CD4-positive, CD25-positive, alpha-beta regulatory T cell (primary cell): ENCODE results near the gene AGMO. TPM values are rescaled to one million over a fixed set of nuclear protein-coding genes. Genes with fewer than 3 reads are reported as not detected.

Experiments used
- ATAC-seq, 2 donors: fragments of 150-1000 bp; cut with Tn5 transposase; one replicate each; pipeline ENCODE4 v1.10.0; 2021; ENCODE audit warnings: low read depth in 2 of 2, moderate number of reproducible peaks in 2 of 2, moderate library complexity in 1 of 2
- DNase-seq, 3 donors: peaks; one replicate each; pipeline versions ENCODE4 v3.0.0 to v3.0.0-alpha.2; 2012 to 2022; ENCODE audit warnings: mixed read lengths in 1 of 3
- H3K27ac ChIP-seq: one replicate; pipeline ENCODE4 v1.7.0; 2013; ENCODE audit warnings: mild to moderate bottlenecking, low read length; ENCODE audit not compliant: insufficient read depth, poor library complexity, severe bottlenecking
- H3K27me3 ChIP-seq: one replicate; pipeline ENCODE4 v1.7.0; 2013; ENCODE audit warnings: low read length; ENCODE audit not compliant: control insufficient read depth, insufficient read depth
- H3K36me3 ChIP-seq: one replicate; pipeline ENCODE4 v1.7.0; 2013; ENCODE audit warnings: mild to moderate bottlenecking, low read length, moderate library complexity; ENCODE audit not compliant: control insufficient read depth, insufficient read depth
- H3K4me1 ChIP-seq: 2 replicates; pipeline ENCODE4 v1.7.0; 2013; ENCODE audit warnings: mild to moderate bottlenecking, low read length; ENCODE audit not compliant: insufficient read depth, control insufficient read depth, poor library complexity, severe bottlenecking
- H3K4me3 ChIP-seq: one replicate; pipeline ENCODE4 v1.7.0; 2013; ENCODE audit warnings: low read depth, mild to moderate bottlenecking, low read length, moderate library complexity
- H3K9me3 ChIP-seq, 2 experiments: 1 replicate in 1 of 2; 2 replicates in 1 of 2; pipeline ENCODE4 v1.7.0; 2013; ENCODE audit warnings: low read length in 2 of 2, mild to moderate bottlenecking in 1 of 2, moderate library complexity in 1 of 2; ENCODE audit not compliant: control insufficient read depth in 2 of 2
- H3K27ac Mint-ChIP-seq, 3 donors: one replicate each; pipeline ENCODE4 v1.8.0; 2020 to 2022; ENCODE audit warnings: mild to moderate bottlenecking in 3 of 3, mixed read lengths in 3 of 3, moderate library complexity in 2 of 3
- H3K27me3 Mint-ChIP-seq: one replicate; pipeline ENCODE4 v1.8.0; 2022; ENCODE audit warnings: mild to moderate bottlenecking, mixed read lengths
- H3K36me3 Mint-ChIP-seq: one replicate; pipeline ENCODE4 v1.8.0; 2020; ENCODE audit warnings: mixed read lengths
- H3K4me1 Mint-ChIP-seq, 4 donors: one replicate each; pipeline ENCODE4 v1.8.0; 2020 to 2022; ENCODE audit warnings: mixed read lengths in 4 of 4, mild to moderate bottlenecking in 1 of 4
- H3K4me3 Mint-ChIP-seq, 4 donors: one replicate each; pipeline ENCODE4 v1.8.0; 2020 to 2022; ENCODE audit warnings: mild to moderate bottlenecking in 4 of 4, mixed read lengths in 4 of 4, moderate library complexity in 3 of 4
- H3K9me3 Mint-ChIP-seq, 7 donors: one replicate each; pipeline ENCODE4 v1.8.0; 2020 to 2022; ENCODE audit warnings: mixed read lengths in 7 of 7, mild to moderate bottlenecking in 3 of 7, moderate library complexity in 2 of 7
- polyA plus RNA-seq, 4 donors: library from polyadenylated mRNA; unstranded; fragments of 300-500 nt; fragmentation: Illumina TruSeq; gene quantifications; one replicate each; pipeline ENCODE4 v1.2.3, GENCODE V29; 2021
- total RNA-seq: library from RNA; stranded (reverse); gene quantifications from one replicate; pipeline ENCODE4 v1.2.3, GENCODE V29; 2022

The AGMO gene
- total and polyA plus RNA-seq, 5 donors from 2014 or later: not detected

DNA sequence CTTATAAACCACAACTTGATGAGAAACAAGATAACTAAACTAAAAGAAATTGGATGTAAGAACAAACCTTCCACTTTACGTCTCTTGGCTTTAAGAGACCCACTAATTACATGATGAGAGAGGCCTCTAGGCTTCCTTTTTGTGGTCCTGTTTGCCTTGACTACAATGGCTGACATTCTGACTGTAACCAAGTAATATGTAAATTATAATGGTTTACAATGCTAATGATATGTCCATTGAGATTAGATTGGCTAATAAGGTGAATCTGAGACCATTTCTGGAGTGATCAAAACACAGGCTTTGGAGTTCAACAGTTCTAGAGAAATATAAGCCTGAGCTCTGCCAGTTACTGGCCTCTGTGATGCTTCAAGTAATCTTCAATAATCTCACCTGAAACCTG lies 39.4 kb upstream of the AGMO start:
- no peaks in the 10 kb centered on the region for H3K27me3 Mint-ChIP-seq
- Histone ChIP-seq H3K9me3 (peaks cover 5 to 6% of the 10 kb centered on the region in 2 experiments), H3K27me3 (no peaks in the 10 kb centered on the region), H3K4me1 (no peaks in the 10 kb centered on the region), H3K4me3 (no peak overlapping the region), H3K27ac (no peak overlapping the region), H3K36me3 (no peaks in the 10 kb centered on the region)
- ATAC-seq (no peak), DNase-seq (no peak)
- H3K9me3 Mint-ChIP-seq: peaks cover 0 to 23% (median 4%) of the 10 kb centered on the region in 7 donors
- no peak overlapping the region for H3K27ac Mint-ChIP-seq
- H3K4me1 Mint-ChIP-seq: no peaks in the 10 kb centered on the region
- no peaks in the 10 kb centered on the region for H3K36me3 Mint-ChIP-seq
- H3K4me3 Mint-ChIP-seq: no peak overlapping the region

DNA sequence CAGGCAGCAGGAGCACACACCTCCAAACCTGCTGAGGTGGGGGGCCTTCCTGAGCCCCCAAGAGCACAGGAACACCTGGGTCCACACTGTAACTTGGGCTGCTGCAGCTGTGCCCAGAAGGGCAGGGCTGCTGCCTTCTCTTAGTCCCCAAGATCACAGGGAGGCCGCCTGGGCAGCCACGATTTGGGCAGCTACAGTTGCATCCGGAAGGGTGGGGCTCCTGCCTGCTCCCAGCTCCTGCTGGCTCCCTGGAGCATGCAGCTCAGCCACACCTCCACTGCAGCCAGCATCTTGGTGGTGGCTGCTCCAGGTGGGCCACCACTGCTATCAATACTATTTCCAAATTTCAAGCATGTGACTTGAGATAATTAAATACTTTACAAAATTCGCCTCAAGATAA lies 38.5 kb upstream of the AGMO start:
- no peaks in the 10 kb centered on the region for H3K36me3 ChIP-seq
- no peaks in the 10 kb centered on the region for H3K27me3 ChIP-seq
- H3K4me3 ChIP-seq: no peak overlapping the region
- H3K9me3 ChIP-seq: peaks cover 5 to 6% of the 10 kb centered on the region in 2 experiments
- Mint-ChIP-seq H3K36me3 (no peaks in the 10 kb centered on the region), H3K4me1 (no peaks in the 10 kb centered on the region), H3K27me3 (no peaks in the 10 kb centered on the region), H3K9me3 (peaks cover 0 to 23% (median 4%) of the 10 kb centered on the region in 7 donors), H3K4me3 (no peak overlapping the region), H3K27ac (no peak overlapping the region)
- no peak overlapping the region for H3K27ac ChIP-seq
- H3K4me1 ChIP-seq: no peaks in the 10 kb centered on the region
- DNase-seq (no peak), ATAC-seq (no peak)

DNA sequence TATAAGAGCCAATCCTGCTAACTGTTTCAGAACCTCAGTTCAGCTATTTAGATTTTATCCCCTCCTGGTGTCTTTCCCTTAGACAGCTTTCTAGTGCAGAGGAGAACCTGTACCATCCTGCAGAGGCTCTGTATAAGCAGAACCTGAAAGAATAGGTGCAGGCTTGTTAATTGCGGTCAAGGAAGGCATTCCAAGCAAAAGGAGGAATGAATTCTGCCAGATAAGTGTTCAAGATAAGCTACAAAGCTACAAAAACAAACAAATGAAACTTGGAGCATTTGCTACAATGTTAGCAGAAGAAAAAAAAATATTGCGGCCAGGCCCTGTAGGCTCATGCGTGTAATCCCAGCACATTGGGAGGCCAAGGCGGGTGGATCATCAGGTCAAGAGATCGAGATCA lies 32.6 kb upstream of the AGMO start:
- H3K36me3 Mint-ChIP-seq: no peaks in the 10 kb centered on the region
- peaks cover 0 to 33% (median 10%) of the 10 kb centered on the region in 7 donors for H3K9me3 Mint-ChIP-seq
- ATAC-seq (no peak), DNase-seq (no peak)
- no peak overlapping the region for H3K4me3 Mint-ChIP-seq
- Histone ChIP-seq H3K27ac (no peak overlapping the region), H3K4me1 (no peaks in the 10 kb centered on the region), H3K36me3 (no peaks in the 10 kb centered on the region), H3K9me3 (peaks cover 0 to 2% of the 10 kb centered on the region in 2 experiments), H3K27me3 (no peaks in the 10 kb centered on the region), H3K4me3 (no peak overlapping the region)
- H3K4me1 Mint-ChIP-seq: no peaks in the 10 kb centered on the region
- no peak overlapping the region for H3K27ac Mint-ChIP-seq
- H3K27me3 Mint-ChIP-seq: no peaks in the 10 kb centered on the region

DNA sequence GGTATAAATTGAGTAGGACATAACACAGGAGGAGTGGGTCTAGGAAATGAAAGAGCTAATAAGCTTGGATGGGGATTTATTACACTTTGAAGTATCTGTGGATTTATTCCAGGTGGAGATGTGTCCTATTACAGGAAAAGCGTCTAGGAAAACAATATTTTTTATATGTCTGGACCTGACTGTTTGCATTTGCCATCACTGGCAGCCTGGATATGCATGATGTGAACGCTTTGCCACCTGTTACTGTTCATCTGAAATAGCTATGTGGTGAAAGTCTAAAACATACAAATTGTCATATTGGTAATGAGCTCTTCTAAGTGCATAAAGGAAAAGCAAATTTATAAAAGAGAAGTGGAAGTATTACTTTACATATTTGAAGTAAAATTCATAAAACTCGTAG lies 31.6 kb upstream of the AGMO start:
- Histone ChIP-seq H3K4me3 (no peak overlapping the region), H3K9me3 (peaks cover 0 to 2% of the 10 kb centered on the region in 2 experiments), H3K36me3 (no peaks in the 10 kb centered on the region), H3K4me1 (no peaks in the 10 kb centered on the region), H3K27ac (no peak overlapping the region), H3K27me3 (no peaks in the 10 kb centered on the region)
- H3K9me3 Mint-ChIP-seq: peaks cover 0 to 39% (median 10%) of the 10 kb centered on the region in 7 donors
- H3K4me1 Mint-ChIP-seq: no peaks in the 10 kb centered on the region
- DNase-seq: no peak
- ATAC-seq: no peak
- H3K36me3 Mint-ChIP-seq: no peaks in the 10 kb centered on the region
- peaks cover under 1% of the 10 kb centered on the region for H3K27me3 Mint-ChIP-seq
- H3K27ac Mint-ChIP-seq: no peak overlapping the region
- no peak overlapping the region for H3K4me3 Mint-ChIP-seq

DNA sequence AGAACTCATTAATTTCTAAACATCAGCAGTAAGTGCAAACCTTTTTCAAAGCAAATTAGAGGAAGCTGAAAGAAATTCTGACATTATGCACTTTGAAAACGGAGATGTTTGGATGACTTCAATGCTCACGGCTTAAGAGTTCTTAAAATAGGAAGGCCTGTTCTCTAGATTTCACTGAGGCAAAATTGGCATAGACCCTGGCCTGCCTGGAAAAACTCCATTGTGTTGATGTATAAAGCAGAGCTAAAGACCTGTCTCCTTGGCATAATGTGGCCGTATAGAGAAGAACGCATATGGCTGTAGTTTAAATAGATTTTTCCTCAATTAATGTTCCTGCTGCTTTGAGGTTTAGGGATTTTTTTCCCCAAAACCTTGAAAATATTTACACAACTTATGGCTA lies 24.5 kb upstream of the AGMO start:
- Histone ChIP-seq H3K36me3 (no peaks in the 10 kb centered on the region), H3K4me3 (no peak overlapping the region), H3K4me1 (no peaks in the 10 kb centered on the region), H3K27ac (no peak overlapping the region), H3K27me3 (no peaks in the 10 kb centered on the region), H3K9me3 (peaks cover 4 to 6% of the 10 kb centered on the region in 2 experiments)
- Mint-ChIP-seq H3K27ac (no peak overlapping the region), H3K27me3 (peaks cover 4% of the 10 kb centered on the region), H3K4me1 (no peaks in the 10 kb centered on the region), H3K36me3 (no peaks in the 10 kb centered on the region), H3K4me3 (no peak overlapping the region), H3K9me3 (peaks cover 0 to 34% (median 8%) of the 10 kb centered on the region in 7 donors)
- ATAC-seq: no peak
- no peak for DNase-seq

DNA sequence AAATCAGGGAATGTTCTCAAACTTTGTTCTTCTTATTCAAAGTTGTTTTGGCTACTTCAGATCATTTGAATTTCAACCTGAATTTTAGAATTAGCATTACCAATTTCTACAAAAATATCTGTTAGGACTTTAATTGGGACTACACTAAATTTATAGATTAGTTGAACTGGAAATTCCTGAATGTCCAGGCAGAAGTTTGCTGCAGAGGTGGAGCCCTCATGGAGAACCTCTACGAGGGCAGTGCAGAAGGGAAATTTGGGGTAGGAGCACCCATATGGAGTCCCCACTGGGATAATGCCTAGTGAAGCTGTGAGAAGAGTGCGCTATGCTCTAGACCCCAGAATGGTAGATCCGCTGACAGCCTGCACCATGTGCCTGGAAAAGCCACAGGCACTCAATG lies 22.8 kb upstream of the AGMO start:
- no peaks in the 10 kb centered on the region for H3K4me1 ChIP-seq
- H3K9me3 ChIP-seq: peaks cover 2 to 6% of the 10 kb centered on the region in 2 experiments
- H3K27ac ChIP-seq: no peak overlapping the region
- no peaks in the 10 kb centered on the region for H3K4me1 Mint-ChIP-seq
- peaks cover 0 to 30% (median 7%) of the 10 kb centered on the region in 7 donors for H3K9me3 Mint-ChIP-seq
- DNase-seq: no peak
- no peak overlapping the region for H3K4me3 ChIP-seq
- H3K27me3 ChIP-seq: no peaks in the 10 kb centered on the region
- H3K27me3 Mint-ChIP-seq: peaks cover 4% of the 10 kb centered on the region
- no peak for ATAC-seq
- no peaks in the 10 kb centered on the region for H3K36me3 ChIP-seq
- H3K36me3 Mint-ChIP-seq: no peaks in the 10 kb centered on the region
- no peak overlapping the region for H3K4me3 Mint-ChIP-seq
- no peak overlapping the region for H3K27ac Mint-ChIP-seq

DNA sequence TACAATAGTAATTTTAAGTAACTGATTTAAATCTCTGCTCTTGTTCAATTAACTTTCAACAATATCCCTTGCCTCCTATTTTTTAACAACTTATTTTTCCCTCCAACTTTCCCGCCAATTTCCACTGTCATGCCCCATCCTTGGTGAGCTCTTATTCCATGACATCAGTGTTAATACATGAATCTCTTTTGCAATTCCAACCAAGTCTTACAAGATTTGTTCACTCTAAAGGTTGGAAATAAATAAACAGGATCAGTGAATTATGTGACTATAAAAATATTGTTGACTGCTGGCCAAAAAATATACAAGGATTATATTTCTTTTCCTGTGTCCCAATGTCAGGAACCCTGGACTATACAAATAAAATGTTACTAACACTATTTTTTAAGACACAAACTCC lies 21.0 kb upstream of the AGMO start:
- DNase-seq (no peak), ATAC-seq (no peak)
- no peaks in the 10 kb centered on the region for H3K27me3 ChIP-seq
- H3K4me1 ChIP-seq: no peaks in the 10 kb centered on the region
- Mint-ChIP-seq H3K4me1 (no peaks in the 10 kb centered on the region), H3K9me3 (peaks cover 0 to 27% (median 4%) of the 10 kb centered on the region in 7 donors), H3K36me3 (no peaks in the 10 kb centered on the region), H3K27ac (no peak overlapping the region), H3K4me3 (no peak overlapping the region), H3K27me3 (no peaks in the 10 kb centered on the region)
- peaks cover 2 to 6% of the 10 kb centered on the region in 2 experiments for H3K9me3 ChIP-seq
- no peak overlapping the region for H3K4me3 ChIP-seq
- no peak overlapping the region for H3K27ac ChIP-seq
- H3K36me3 ChIP-seq: no peaks in the 10 kb centered on the region

DNA sequence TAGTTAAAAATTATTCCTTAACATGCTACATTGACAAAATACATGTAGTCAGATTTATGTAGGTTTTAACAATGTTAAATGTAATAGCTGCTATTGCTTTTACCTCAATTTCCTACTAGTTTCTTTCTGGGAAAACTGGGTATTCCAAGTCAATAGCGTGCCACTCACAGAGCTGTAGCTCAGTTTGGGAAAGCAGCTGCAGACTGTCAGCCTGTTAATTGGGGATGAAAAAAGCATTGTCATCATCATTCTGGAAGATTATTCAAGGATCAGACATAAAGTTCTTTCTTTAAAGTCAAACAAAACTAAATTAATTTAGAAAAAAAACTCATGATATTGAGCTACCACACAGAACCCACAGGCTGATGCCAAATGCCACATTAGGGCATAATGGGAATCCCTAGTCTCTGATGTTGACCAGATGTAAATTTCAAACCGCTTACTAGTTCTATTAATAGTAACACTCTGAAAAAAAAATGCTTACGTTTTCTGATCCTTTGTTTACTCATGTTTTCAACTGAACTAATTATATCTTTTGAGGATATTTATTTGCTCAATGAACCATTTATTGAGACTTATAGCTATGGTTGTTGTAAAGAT lies 19.6 kb upstream of the AGMO start:
- no peak overlapping the region for H3K27ac ChIP-seq
- no peaks in the 10 kb centered on the region for H3K36me3 ChIP-seq
- H3K4me3 Mint-ChIP-seq: no peak overlapping the region

More for the DNA sequence above, 19.6 kb upstream of the AGMO start:
- DNase-seq (no peak), ATAC-seq (no peak)
- peaks cover 0 to 28% (median 4%) of the 10 kb centered on the region in 7 donors for H3K9me3 Mint-ChIP-seq
- H3K4me3 ChIP-seq: no peak overlapping the region
- H3K36me3 Mint-ChIP-seq: no peaks in the 10 kb centered on the region
- no peaks in the 10 kb centered on the region for H3K4me1 ChIP-seq
- no peaks in the 10 kb centered on the region for H3K27me3 Mint-ChIP-seq
- H3K4me1 Mint-ChIP-seq: no peaks in the 10 kb centered on the region
- peaks cover 2 to 6% of the 10 kb centered on the region in 2 experiments for H3K9me3 ChIP-seq
- no peaks in the 10 kb centered on the region for H3K27me3 ChIP-seq
- no peak overlapping the region for H3K27ac Mint-ChIP-seq
